SK-N-MC (cell line): ENCODE results near the gene CRYGD.
A peak's percentile ranks its signal among the peaks of the same experiment; 100 is the strongest.

Source experiments
- DNase-seq: peaks from one replicate; pipeline ENCODE4 v3.0.0-alpha.2; 2011; ENCODE audit warnings: low read depth, low spot score
- H3K27ac ChIP-seq: fragments of 200-600 bp; sonication (generic); 2 replicates; pipeline ENCODE4 v1.5.1; 2016; ENCODE audit warnings: mixed run types
- H3K36me3 ChIP-seq: fragments of 200-600 bp; sonication (generic); 2 replicates; pipeline ENCODE4 v1.6.1; 2017; ENCODE audit warnings: antibody characterized with exemption, low read length, mixed read lengths; ENCODE audit not compliant: insufficient read depth
- H3K4me3 ChIP-seq: fragments of 200-600 bp; sonication (generic); 2 replicates; pipeline ENCODE4 v1.5.1; 2016
- H3K9ac ChIP-seq: fragments of 200-600 bp; sonication (generic); 2 replicates; pipeline ENCODE4 v1.8.0; 2017; ENCODE audit warnings: mixed run types, mixed read lengths; ENCODE audit not compliant: insufficient read length
- H3K9me3 ChIP-seq: fragments of 200-600 bp; sonication (generic); 2 replicates; pipeline ENCODE4 v1.6.1; 2017; ENCODE audit warnings: low read depth, mild to moderate bottlenecking, antibody characterized with exemption, low read length, moderate library complexity, mixed read lengths
- EZH2 ChIP-seq: fragments of 200-600 bp; sonication (generic); IDR thresholded peaks from one replicate; pipeline ENCODE4 v1.6.1; 2017; ENCODE audit warnings: antibody characterized with exemption
- FOXP2 ChIP-seq: optimal IDR thresholded peaks from 2 replicates; pipeline ENCODE3; 2011; ENCODE audit warnings: mild to moderate bottlenecking, moderate library complexity; ENCODE audit not compliant: insufficient read depth; ENCODE audit errors: extremely low read length, control extremely low read depth
- POLR2AphosphoS5 ChIP-seq: IDR thresholded peaks from 2 replicates; pipeline ENCODE4 v1.6.1; 2012; ENCODE audit warnings: mild to moderate bottlenecking, low read depth, low read length, borderline replicate concordance

Gene CRYGD

DNA sequence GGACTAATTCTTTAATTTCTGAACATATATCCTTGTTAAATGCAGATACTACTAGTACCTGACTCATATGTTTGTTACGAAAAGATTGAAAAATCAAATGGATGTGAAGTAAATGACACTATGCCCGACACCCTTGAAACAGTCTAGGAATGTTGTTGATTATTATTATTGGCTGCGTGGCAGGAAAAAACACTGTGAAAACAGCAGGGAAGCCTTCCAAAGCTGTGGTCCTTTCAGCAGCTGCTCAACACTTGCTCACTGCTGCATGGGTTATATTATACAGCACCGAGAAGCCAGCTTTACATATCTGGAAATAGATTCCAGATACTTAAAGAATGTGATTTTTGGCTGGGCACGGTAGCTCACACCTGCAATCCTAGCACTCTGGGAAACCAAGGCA is 26.5 kb downstream of the CRYGD start:
- Histone ChIP-seq H3K9me3 (no peaks in the 10 kb centered on the region), H3K36me3 (no peaks in the 10 kb centered on the region), H3K4me3 (no peak overlapping the region), H3K27ac (no peak overlapping the region), H3K9ac (no peak overlapping the region)
- DNase-seq: no peak
- no peak for TF ChIP-seq POLR2AphosphoS5
- TF ChIP-seq EZH2: no peak
- no peak for TF ChIP-seq FOXP2

DNA sequence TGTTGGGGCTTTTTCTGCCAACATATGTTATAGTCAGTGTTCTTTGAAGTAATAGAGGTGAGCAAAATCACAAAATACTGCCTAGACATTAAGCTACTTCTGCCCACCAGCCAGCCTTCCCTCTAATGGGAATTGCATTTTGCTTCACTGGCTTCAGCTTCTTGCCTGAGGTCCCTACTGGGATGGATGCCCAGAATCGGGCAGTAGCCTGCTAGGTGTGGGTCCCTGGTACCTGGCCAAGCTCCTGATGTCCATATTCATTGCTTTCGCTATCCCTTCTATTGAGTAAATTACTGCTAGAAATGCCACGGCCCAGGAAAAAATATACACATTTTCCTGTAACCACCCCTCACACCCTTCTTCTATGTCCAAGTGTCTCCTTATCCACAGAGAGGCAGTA is 27.0 kb downstream of the CRYGD start:
- no peak for TF ChIP-seq EZH2
- no peak for TF ChIP-seq FOXP2
- TF ChIP-seq POLR2AphosphoS5: no peak
- no peak for DNase-seq

DNA sequence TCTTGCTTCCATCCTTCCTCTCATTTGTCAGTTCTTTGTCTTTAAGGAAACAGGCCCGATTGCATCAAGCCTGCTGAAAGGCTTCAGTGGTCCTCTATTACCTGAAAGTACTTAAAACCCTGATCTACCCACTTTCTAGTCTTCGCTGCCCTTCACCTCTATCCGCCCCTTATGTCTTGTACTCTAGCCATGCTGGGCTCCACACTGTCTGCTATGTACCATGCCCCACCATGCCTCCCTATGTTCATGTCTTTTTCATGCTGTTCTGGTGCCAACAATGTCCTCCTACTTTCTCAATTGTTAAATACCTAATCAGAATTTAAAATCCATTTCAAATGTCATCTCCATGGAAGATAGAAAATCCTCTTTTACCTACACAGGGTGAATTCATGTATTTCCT is 28.2 kb downstream of the CRYGD start:
- TF ChIP-seq EZH2 (no peak), FOXP2 (no peak), POLR2AphosphoS5 (no peak)
- Histone ChIP-seq H3K36me3 (no peaks in the 10 kb centered on the region), H3K9me3 (no peaks in the 10 kb centered on the region), H3K4me3 (no peak overlapping the region), H3K27ac (no peak overlapping the region), H3K9ac (no peak overlapping the region)
- no peak for DNase-seq

More for the DNA sequence above, 27.0 kb downstream of the CRYGD start:
- Histone ChIP-seq H3K36me3 (no peaks in the 10 kb centered on the region), H3K9me3 (no peaks in the 10 kb centered on the region), H3K4me3 (no peak overlapping the region), H3K27ac (no peak overlapping the region), H3K9ac (no peak overlapping the region)

DNA sequence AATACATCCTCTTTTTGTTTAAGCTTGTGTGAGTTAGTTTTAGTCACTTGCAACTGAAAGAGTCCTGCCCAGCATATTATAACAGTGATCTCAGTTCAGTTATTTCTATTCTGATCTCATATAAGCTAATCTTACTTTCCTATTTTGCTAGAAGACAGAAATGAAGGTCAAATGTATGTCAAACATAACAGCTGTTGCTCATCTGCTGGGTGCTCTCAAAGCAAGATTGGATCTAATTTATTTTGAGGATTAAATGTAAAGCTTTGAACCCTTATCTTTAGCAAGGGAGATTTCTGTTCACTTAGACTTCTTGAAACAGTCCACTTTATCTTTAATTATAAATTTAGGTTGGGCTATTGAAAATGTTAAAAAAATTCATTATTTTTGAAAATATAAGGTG is 31.2 kb downstream of the CRYGD start:
- no peak for DNase-seq
- no peak for TF ChIP-seq EZH2
- TF ChIP-seq FOXP2: no peak
- TF ChIP-seq POLR2AphosphoS5: no peak
- no peaks in the 10 kb centered on the region for H3K9me3 ChIP-seq

DNA sequence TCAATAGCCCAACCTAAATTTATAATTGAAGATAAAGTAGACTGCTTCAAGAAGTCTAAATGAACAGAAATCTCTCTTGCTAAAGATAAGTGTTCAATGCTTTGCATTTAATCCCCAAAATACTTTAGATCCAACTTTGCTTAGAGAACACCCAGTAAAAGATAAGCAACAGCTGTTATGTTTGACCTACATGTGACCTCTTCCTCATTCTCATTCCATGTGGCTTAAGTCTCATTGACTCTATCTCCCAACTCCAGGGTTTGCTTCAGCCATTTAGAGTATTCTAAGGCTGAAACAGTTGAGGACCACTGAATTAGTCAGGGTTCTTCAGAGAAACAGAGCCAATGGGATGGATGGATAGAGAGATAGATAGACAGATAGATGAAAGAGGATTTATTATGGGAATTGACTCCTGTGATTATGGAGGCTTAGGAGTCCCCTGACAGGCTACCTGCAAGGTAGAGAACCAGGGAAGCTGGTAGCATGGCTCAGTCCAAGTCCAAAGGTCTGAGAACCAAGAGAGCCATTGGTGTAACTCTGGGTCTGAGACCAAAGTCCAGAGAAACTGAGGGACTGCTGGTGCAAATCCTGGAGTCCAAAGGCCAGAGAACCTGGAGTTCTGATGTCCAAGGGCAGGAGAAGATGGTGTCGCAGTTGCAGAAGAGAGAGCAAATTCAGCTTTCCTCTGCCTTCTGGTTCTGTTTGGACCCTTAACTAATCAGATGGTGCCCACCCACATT is 32.1 kb downstream of the CRYGD start:
- Histone ChIP-seq H3K9ac (no peak overlapping the region), H3K36me3 (no peaks in the 10 kb centered on the region), H3K4me3 (no peak overlapping the region), H3K9me3 (no peaks in the 10 kb centered on the region), H3K27ac (no peak overlapping the region)
- DNase-seq: no peak
- TF ChIP-seq POLR2AphosphoS5: no peak
- no peak for TF ChIP-seq EZH2
- no peak for TF ChIP-seq FOXP2

More for the DNA sequence above, 31.2 kb downstream of the CRYGD start:
- H3K27ac ChIP-seq: no peak overlapping the region
- H3K9ac ChIP-seq: no peak overlapping the region
- H3K36me3 ChIP-seq: no peaks in the 10 kb centered on the region
- no peak overlapping the region for H3K4me3 ChIP-seq

DNA sequence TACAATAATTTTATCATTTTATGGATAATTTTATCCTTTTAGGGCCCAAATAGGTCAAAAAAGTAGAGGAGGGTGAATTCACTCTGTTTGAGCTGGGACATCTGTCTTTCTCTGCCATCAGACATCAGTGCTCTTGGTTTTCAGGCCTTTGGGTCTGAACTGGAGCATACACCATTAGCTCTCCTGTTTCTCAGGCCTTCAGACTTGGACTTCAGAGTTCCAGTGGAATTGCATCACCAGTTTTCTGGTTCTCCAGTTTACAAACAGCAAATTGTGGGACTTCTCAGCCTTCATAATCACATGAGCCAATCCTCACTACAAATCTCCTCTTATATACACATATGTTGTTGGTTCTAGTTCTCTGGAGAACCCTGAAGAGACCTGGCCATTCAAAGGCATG is 33.9 kb downstream of the CRYGD start:
- H3K36me3 ChIP-seq: no peaks in the 10 kb centered on the region
- DNase-seq: no peak
- no peak for TF ChIP-seq POLR2AphosphoS5
- no peak for TF ChIP-seq FOXP2
- TF ChIP-seq EZH2: no peak
- H3K27ac ChIP-seq: no peak overlapping the region
- H3K4me3 ChIP-seq: no peak overlapping the region
- H3K9ac ChIP-seq: no peak overlapping the region
- no peaks in the 10 kb centered on the region for H3K9me3 ChIP-seq

DNA sequence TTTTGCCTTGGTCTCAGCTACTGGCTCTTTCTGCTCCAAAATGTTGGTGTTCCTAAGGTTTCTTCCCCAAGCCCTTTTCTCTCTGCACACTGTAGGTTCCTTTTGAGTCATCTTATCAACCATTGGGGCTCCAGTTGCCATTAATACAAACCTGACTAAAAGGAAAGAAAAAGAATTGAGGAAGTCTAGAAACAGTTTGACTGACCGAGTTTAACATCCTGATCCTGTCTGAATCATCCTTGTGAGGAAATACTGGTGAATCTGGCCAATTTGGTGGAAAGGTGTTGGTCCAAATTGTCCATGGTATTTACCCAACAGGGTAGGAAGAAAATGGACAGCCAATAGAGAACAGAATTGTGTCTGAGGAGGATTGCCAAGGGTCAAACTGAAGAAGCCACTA is 38.3 kb downstream of the CRYGD start:
- no peaks in the 10 kb centered on the region for H3K9me3 ChIP-seq
- H3K4me3 ChIP-seq: no peak overlapping the region
- H3K9ac ChIP-seq: no peak overlapping the region
- no peak overlapping the region for H3K27ac ChIP-seq
- no peak for DNase-seq
- TF ChIP-seq POLR2AphosphoS5 (no peak), EZH2 (no peak), FOXP2 (no peak)
- no peaks in the 10 kb centered on the region for H3K36me3 ChIP-seq

DNA sequence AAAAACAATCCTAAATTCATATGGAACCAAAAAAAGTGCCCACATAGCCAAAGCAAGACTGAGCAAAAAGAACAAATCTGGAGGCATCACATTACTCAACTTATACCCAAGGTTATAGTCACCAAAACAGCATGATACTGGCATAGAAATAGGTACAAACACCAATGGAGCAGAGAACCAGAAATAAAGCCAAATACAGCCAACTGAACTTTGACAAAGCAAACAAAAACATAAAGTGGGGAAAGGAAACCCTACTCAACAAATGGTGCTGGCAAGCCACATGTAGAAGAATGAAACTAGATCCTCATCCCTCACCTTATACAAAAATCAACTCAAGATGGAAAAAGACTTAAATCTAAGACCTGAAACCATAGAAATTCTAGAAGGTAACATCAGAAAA is 40.5 kb downstream of the CRYGD start:
- H3K4me3 ChIP-seq: no peak overlapping the region
- DNase-seq: no peak
- H3K9me3 ChIP-seq: no peaks in the 10 kb centered on the region
- H3K9ac ChIP-seq: no peak overlapping the region
- TF ChIP-seq FOXP2: no peak
- TF ChIP-seq EZH2: no peak
- TF ChIP-seq POLR2AphosphoS5: no peak
- H3K27ac ChIP-seq: no peak overlapping the region
- H3K36me3 ChIP-seq: no peaks in the 10 kb centered on the region

DNA sequence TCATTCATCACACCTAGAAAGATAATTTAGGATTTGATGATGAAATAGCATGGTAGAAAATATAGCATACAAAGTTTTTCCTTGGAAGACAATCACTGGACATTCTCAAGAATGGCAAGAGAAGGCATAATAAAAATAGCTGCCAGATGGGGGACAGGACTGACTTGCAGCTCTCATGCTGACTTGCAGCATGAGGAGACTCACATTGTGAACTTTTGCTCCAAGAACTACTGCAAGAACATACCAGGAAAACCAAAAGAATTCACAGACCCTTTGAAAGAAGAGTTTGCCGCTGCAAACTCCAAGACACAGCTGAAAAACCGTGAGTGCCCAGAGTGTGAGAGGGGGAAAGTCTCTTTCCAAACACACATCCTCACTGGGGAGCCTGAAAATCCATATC is 47.0 kb downstream of the CRYGD start:
- Histone ChIP-seq H3K9me3 (no peaks in the 10 kb centered on the region), H3K4me3 (peak overlapping the region; percentile 50), H3K9ac (peak overlapping the region; percentile 37), H3K36me3 (no peaks in the 10 kb centered on the region), H3K27ac (peak overlapping the region; percentile 1; the same call in 1 of the 2 replicates)
- TF ChIP-seq FOXP2 (no peak), EZH2 (no peak), POLR2AphosphoS5 (no peak)
- DNase-seq: no peak
